Amniotic stem cell (primary cell): Measurements from ENCODE around the gene FBXO48.

Source experiments
- DNase-seq: peaks from one replicate; lab custom pipeline; 2025; lab: John Stamatoyannopoulos, UW

Gene FBXO48

DNA sequence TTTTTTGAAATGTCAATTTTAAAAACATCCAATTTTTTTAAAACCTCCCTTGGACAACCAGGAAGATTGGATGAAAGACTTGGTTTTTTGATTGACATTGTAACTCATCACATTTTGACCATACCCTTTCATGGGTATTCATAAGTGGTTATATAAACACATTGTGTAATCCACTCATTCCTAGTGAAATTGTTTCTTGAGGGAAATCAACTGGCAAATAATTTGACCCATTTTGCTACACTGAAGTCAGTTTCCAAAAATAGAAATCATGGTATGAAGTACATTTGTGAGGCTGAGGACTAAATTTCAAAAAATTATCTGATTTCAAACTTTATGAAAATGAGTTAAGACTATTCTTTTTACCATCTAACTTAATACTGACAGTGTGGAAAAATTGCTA is 31.5 kb downstream of the FBXO48 start:
- DNase-seq: no peak

DNA sequence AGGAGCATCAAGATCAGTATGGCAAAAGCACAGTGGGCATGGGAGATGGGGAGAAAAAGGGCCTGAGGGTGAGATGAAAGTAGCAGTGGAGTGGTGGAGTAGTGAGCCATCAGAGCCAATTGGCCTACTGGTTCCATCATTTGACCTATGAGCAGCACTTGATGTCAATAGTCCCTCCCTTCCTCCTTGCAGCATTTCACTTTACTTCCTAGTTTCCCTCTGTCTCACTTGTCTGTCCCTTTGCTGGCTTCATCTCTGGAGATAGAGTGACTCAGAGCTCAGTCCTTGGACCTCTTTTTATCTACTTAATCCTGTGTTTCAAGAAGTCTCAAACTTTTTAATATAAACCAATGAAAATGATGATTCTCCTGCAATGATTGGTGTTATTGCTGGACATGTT is 32.1 kb downstream of the FBXO48 start:
- DNase-seq: no peak

DNA sequence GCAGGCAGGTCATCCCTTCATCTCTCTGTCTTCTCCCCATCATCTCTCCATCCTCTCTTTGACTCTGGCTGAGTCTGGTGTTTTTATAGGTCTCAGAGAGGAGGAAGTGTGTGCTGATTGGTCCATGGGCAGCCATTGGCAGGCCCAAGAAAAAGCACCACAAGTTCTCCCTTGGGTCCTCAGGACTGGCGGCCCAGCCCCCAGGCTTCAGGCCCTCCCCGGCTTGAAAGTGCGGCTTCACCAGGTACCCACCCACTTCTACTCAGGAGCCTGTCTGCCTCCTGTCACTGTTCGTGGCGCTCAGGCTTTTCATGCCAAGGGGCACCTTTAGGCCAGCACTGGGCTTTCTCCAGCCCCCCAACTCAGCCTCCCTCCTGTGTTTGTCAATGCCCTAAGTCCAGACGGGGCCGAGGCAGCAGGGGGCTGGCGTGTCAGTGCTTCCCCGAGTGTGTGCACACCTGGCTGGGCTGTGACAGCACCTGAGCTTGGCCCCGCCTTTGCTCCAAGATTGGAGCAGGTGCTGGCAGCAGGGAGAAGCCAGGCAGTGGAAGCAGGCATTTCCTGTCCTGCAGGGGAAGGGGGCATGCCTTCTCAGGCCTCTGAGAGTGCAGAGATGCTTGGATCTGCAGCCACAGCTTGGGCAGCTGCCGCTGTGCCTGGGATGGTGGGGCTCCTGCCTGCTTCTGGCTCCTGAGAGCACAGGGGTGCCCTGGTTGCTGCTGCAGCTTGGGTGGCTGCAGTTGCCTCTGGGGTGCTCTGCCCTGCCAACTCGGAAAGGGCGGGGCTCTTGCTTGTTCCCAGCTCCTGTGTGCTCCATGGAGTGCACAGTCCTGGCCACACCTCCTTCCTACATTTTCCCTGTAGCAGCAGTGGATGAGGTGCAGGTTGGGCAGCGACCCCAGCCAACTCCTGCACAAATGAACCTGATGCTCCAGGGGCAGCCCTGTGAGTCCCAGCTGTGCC is 34.1 kb downstream of the FBXO48 start:
- DNase-seq: no peak

DNA sequence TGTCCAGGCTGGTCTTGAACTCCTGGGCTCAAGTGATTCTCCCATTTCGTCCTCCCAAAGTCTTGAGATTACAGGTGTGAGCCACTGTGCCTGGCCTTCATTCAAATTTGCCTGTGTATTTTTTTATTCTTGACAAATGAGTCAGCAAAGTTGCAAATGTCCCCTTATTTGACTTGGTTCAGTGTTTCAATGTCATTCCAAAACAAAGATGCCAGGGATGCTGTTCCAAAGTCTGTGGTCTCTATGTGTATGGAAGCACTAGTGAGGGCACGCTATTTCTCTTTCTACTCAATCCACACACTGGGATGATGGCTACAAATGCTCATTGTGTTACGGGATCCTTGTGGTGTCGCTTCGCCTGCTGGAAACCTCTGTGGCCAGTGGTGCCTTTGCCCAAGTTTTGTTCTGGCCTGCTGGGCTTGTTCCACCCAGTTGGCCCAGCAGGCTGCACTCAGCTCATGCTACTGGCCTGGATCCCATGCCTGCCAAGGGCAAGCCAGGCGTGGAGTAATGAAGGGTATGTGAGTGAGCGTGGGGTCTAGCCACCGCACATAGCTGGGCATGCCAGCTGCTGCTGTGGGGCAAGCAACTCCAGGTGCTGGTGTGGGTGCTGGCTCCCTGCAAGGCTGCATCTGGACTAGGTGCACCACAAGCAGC is 35.6 kb downstream of the FBXO48 start:
- DNase-seq: no peak

DNA sequence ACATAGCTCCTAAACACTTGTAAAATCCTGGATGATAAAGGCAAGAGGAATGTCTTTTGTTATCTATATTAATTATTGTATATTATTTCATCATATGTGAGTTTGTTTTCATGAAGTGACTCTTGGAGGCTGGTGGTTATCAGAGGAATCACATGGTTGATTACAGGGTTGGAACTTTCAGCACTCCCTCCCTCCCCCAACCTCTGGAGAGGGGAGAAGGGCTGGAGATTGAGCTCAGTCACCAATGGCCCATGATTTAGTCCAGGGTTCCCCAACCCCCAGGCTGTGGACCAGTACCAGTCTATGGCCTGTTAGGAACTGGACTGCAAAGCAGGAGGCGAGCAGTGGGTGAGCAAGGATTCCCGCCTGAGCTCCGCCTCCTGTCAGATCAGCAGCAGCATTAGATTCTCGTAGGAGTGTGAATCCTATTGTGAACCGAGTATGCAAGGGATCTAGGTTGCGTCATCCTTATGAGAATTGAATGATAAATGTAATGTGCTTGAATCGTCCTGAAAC is 37.7 kb downstream of the FBXO48 start:
- no peak for DNase-seq

DNA sequence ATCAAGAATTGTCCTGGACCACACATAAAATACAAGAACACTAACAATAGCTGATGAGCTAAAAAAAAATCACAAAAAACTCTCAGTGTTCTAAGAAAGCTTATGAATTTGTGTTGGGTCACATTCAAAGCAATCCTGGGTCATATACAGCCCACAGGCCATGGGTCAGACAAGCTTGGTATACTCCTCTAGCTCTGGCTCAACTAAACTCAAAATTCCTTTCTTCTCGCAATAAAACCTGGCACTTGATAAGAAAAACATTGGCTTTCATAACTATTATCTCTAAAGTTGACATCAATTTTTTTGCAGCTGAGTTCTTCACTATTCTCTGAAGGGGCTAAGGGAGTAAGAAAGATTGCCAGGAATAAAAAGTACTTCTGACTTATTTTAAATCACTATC is 38.3 kb downstream of the FBXO48 start:
- DNase-seq: no peak

DNA sequence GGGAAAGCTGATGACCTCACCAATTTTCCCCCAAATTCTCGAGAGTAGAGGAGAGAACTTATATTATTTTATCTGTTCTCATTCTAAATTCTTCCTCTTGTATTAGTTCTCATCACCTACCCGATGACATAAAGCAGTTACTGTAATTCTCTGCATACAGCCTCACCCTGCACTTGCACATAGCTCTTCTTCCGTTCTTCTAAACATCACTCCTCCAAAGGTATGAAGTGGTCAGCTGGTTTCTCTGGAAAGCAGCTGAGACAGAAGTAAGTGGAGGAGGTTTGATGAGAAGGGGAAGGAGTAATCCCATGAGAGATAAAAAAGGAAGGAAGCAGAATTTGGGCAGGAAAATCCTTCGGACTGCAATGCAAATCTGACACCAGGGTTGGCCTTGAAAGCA is 39.0 kb downstream of the FBXO48 start:
- no peak for DNase-seq

DNA sequence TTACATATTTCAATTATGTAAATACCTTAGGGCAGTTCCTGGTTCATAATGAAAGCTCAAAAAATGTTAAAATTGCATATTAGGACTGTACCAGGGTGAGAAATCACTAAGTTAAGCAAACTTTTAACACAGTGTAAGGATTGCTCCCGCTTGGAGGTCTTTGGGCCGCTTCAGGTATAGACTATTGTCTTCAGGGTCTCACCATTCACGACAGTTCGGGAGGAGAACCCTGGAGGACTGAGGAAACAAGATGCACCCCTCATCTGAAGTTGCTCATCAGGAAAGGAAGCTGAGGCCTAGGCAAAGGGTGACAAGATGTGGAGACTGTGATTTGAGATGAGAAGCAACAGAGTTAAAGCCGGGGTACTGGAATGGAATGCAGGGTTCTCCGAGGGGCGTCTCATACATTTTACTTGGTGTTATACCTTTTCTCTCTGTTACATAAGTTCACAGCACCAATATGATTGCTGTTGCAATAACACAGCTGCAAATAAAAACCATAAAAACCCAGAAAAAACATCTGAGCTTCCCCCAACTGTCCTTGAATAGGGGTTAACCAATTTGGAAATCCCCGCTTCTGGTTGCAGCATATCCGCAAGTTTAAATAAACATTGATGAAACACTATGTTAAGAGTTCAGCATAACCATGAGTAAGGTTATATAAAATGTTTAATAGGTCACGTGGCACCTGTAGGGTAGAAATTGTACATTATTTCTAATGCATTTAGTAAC is 40.1 kb downstream of the FBXO48 start:
- no peak for DNase-seq

DNA sequence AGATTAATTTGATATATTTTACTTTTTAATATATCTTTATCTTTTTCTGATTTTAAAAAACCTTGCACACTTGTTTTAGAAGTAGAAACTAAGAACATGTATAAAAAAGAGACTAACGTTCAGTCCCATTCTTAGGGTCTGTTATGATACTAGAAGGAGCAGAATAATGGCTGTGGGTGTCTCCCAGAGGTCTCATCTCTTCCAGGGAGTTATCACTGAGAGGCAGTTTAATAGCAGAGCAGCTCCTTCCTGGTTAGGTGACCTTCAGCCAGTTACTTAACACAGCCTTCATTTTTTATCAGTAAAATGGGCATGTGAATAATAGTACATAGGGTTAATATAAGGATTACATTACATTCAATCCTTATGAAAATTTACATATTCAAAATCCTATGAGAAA is 40.6 kb downstream of the FBXO48 start:
- no peak for DNase-seq

DNA sequence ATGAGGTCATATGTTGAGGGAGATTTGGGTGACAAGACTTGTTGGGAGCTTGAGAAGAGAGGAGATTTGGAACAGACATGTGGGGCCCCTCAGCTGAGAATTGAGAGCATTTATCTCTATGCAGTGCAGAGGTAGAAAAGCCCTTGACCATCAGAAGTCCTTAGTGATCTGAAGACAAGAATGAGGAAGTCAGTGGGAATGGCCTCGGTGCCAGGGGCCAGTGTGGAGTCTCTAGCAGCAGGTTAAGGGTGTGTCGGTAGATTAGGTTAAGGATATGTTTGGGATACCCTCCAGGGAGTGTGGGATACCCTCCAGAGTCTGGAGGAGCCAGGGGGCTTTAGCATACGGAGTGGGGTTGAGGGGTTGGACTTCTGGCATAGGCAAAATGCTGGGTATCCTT is 41.6 kb downstream of the FBXO48 start:
- no peak for DNase-seq

DNA sequence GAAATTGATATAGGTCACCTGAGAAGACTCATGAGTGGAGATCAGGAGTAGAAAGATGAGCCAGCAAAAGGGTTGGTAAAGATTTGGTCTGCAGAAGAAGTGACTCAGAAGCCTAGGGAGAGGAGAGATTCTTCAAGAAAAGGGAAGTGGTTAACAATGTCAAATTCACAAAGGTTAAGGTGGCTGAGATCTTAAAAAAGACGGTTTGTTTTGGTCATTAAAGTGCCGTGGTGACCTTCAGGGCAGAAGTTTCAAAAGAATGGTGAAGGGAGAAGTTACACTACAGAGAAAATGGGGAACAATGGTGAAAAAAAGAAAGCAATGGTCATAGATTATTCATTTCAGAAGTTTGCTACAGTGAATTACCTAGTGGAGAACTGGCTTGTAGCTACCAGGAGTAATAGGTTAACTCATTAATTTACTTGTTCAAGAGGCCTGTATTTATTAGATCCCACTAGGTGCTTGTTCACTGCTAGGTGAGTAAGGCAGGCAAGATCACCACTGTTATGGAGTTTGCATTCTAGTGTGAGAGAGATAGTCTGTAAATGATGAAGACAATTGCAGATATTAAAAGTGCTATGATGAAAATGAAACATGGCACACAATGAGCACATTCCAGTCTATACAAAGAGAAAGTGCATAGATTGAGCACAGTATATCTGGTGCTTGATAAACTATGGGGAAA is 43.0 kb downstream of the FBXO48 start:
- no peak for DNase-seq

DNA sequence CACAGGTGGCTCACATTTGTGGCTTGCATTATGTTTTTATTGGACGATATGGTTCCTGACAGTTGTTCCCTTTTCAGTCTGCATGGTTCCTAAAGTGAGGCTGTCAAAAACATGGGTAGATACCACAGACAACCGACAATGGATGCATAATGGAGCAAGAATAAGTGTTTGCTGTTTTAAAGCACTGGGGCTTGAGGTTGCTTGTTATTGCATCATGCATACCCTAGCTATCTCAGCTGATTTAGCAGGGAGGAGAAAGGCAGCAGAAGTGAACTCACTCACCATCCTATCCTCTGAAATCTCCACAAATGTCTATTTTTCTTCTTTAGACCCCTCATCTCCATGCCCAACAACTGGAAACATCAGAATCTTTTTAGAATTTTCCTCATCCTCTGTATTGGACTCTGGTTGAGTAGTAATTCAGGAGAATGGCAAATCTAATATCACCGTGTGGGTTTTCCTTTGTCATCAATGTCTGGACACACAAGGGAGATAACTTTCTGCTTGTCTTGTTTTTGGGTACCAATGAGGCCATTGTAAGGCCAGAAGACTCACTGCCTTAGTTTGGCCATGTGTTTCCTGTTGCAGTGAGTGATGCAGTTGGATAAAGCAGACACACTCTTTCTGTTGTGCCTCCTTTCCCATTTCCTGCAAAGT is 46.7 kb downstream of the FBXO48 start:
- no peak for DNase-seq

DNA sequence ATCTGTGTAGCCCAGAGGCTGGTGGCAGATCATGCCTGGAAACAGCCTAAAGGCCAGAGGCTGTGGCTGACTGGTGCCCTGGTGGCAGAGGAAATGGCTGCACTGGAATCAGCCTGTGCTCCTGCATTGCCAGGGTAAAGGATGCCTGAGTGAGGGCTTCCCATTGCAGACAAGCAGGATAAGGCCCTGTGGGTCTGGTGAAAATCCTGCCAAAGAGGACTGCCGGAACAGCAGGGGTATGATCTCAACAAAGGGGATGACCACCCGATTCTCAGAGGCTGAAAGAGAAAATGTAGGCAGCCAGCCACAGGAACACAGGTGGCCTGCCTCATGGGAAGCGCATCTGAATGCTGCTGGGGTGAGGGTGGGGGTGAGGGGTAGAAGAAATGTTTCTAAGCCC is 48.2 kb downstream of the FBXO48 start:
- no peak for DNase-seq

DNA sequence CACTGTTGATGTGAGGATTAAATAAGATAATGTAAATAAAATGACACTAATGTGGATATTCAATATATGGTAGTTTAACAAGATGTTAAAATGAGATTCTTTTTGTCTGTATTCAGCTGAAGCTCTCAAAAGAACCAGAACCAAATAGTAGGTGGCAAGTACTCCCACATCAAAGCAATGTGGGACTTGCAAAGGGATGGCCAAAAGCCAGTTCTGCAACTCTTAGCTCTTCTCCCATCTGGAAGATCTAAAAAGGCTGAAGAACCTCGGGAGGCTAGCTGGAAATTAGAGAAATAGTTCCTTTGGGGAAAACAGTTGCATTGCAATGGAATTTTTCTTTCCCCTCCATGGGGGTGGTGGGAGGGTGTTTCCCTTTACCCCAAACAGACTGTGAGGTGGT is 48.7 kb downstream of the FBXO48 start:
- DNase-seq: no peak

DNA sequence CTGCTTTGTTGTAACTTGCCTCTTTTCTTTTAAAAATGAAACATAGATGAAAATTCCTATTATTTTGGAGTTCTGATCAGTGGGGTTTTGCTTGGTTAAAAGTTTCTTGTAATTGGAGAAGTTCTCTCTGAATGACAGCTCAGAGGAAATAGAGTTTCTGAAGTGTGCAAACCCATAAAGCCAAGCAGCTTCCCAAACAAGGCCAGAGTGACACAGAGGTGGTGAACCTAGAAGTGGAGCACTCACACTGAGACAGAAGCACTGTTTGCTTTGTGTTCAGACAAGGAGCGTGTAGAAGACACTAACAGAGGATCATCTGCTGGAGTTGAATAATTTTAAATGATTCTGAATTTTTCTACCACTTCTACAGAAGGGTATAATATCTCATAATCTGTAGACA is 49.2 kb downstream of the FBXO48 start:
- DNase-seq: no peak

DNA sequence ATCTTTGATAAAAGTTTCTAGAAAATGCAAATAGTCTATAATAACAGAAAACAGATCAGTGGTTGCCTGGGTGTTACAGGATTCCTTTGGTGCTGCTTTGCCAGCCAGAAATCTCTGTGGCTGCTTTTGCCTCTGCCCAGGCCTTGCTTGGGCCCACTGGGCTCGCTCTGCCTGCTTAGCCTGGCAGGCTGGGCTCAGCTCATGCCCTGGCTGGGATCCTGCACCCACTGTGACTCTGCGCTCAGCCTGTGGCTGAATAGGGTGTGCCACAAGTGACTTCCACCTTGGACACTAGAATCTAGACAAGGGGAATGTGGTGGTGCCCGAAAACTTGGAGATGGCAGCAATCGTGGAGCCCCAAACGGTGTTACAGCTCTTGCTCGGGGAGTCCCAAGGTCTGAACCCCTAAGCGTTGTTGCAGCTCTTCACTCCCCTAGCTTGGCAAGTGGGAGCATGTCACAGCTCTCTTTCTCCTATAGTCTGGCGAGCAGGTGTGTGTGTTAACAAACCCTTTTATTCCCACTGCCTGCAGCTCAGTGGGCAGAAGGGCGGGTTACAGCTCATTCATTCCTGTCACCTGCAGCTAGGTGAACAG is 50.9 kb downstream of the FBXO48 start:
- no peak for DNase-seq

DNA sequence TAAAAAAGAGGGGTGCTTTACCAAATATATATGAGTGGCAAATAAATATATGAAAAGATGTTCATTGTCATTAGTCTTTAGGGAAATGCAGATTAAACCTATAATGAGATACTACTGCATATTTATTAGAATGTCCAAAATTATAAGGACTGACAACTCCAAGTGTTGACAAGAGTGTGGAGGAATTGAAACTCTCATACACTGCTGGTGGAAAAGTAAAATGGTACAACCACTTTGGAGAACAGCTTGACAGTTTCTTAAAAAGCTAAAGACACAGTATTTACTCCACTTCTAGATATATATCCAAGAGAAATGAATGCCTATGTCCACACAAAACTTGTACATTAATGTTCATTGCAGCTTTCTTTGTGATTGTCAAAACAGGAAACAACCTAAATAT is 51.6 kb downstream of the FBXO48 start:
- no peak for DNase-seq

DNA sequence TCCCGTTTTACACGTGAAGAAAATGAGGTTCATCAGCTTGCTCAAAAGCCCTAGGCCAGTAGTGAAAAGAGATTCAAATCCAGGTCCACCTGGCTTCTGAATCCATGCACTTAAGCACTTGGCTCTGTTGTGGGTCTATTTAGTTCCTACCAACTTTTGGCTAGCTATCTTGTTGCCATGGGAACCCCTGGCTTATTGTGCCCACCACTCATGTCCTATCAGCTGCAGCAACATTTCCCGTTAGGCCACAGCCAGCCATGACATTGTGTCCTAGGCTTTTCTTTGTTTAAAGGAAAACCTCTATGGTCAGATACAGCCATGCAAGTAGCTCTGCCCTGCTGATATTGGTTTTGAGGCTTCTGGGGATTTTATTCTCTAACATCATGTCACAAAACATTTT is 52.2 kb downstream of the FBXO48 start:
- no peak for DNase-seq

DNA sequence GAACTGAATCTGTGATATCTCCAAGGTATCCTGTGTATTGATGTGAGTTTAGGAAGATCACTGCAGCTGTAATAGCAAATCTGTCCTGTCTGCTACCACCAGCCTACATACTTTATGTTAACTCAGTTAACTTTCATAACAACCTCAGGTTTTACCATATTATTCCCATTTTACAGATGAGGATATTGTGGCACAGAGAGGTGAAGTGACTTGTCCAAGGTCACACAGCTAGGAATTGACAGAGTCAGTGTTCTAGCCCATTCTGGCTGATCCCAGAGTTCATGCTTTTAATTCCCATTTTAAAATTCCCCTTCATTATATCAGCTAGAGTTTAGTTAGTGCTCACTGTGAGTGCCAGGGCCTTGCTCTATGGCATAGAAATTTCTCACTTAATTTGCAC is 52.6 kb downstream of the FBXO48 start:
- no peak for DNase-seq

DNA sequence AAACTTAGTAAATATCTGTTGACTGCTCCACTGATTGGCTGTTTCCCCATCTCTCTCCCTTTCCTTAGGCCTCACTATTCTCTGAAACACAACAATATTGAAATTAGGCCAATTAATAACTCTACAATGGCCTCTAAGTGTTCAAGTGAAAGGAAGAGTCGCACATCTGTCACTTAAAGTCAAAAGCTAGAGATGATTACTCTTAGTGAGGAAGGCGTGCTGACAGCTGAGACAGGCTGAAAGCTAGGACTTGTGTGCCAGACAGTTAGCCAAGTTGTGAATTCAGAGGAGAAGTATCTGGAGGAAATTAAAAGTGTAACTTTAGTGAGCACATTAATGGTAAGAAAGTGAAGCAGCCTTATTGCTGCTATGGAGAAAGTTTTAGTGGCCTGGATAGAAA is 53.6 kb downstream of the FBXO48 start:
- no peak for DNase-seq
